ENCODE results near the gene QSER1.

GRCh38 chr11:32883421-32883820 lies 9.2 kb upstream of the QSER1 start:
- TF ChIP-seq CTCF (IDR thresholded peaks at IDR 0.05) (no peak), POLR2A (IDR thresholded peaks at IDR 0.05) (no peak)
